GM19397 (cell line): ENCODE data around the gene BAG2.

Experiments
- ATAC-seq: cut with Tn5 transposase; IDR thresholded peaks from one replicate; pipeline ENCODE4 v1.9.1; 2021; ENCODE audit warnings: mild to moderate bottlenecking, moderate library complexity; ENCODE audit not compliant: unreplicated experiment

BAG2 gene

DNA sequence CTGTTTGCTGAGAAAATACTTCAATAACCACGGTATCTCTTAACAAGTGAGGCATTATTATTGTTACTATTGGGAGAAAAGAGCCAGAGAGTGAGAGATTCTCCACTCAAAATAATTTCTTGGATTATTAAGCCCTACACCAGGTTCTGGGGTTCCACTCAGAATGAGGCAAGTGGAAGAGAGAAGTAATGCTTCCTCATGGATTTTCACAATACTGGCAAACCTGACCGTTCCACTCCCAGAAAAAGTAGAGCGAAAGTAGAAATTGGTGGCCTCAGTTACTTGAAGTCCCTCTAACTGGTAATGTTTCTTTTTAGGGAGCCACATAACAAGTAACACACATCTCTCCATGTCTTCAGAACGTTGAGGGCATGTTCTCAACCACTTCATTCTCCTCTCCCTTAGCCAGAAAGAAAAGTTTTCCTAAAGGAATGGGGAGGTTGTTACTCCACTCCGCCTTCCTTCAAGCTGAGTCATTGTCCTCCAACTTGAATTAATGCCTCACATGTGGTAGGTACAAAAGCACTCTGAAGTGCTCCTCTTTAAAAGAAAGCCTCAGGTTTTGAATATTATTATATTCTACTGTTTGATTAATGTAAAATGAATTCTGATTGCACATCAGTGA lies 1.9 kb downstream of the BAG2 start:
- no peak for ATAC-seq

DNA sequence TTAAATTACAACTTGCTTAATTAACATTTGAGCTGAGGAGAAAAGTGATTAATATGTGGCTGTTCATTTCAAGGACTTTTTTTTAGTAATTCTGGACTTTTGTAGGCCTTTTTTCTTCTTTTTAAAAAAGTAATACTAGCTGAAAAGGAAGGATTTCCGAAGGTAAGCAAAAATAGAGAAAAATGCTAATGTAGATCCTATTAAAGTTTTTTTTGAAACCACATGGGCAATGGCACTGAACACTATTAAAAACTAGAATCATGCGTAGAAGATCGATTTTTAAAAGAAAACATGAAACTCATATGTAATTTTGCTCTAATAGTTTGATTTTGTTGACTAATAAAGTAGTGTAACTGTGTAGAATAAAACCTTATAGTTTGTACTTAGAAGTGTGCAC lies 2.4 kb downstream of the BAG2 start:
- no peak for ATAC-seq

DNA sequence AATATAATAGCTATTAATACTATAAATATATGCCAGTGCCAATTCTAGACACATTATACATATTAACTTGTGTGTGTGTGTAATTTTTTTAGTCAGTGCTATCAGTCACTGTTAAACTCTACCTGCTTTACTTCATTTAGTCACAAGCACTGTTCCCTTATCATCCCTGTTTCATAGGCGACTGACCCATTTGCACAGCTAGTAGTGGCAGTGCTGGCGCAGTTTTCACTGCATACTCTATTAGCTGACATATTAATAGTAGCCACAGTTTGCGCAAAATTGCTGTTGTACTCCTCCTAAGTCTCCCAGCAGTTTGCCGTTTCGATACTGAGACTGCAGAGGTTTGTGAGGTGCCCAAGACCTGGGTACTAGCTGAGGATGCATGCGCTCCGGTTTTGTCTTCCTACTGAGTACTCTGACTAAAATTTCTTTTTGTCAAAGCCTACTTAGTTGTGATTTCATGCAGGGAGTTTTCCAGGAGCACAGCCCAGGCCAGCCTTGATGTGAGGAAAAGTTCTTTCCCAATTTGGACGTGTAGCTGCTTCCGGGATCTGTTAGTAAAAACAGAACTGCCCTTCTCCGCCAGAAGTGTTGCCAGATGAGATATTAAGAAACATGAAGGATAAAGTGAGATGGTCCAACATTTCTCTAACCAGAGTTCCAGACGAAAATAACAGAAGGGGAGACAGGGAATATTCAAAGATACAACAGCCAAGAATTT lies 5.6 kb downstream of the BAG2 start:
- ATAC-seq: no peak

DNA sequence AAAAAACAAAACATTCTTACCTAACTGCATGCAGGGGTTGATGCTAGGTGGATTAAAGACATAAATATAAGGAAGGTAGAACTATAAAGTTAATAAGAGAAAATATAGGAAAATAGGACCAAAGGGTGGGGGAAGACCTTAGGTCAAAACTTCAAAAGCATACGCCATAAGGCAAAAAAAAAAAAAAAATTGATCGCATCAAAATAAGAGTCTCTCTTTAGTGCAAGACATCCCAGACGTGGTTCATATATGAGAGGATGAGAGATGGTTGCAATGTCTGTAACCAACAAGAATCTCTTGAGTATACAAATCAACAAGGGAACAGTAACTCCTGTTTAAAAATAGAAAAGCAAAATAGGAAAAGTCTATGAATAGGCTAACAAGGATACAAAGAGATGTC lies 8.5 kb downstream of the BAG2 start:
- ATAC-seq: no peak

DNA sequence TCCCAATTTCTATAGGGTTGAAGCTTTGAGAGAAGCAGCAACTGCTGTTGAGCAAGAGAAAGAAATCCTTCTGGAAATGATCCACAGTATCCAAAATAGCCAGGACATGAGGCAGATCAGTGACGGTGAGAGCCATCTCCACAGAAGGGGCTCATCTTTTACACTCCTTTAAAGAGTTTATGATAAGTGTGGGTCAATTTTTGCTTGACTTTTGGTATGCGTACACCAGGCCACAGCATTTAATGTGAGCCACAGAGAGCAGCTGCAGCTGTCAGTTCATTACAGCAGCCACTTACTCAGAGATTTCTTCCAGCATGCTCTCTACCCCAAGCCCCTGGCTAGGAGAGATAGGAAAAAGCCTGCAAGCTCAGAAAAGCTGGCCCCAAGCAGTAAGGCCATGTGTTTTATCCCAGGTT lies 9.9 kb downstream of the BAG2 start:
- no peak for ATAC-seq

DNA sequence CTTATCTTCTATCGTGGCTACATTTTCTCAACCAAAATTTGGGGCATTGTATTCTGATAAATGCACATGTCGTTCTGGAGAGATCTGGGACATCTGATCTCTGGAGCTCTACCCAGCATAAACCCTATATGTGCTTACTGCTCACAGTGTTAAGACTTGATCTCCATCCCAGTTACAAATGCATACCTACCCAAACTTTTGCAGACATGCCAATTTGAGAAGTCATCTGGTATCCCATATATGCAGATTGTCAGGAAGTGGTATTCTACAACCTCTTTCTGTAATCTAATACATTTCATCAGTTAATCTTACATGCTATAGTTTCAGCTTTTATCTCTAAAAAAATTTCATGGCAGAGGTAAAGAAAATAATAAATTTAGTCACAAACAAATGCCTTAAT lies 11.2 kb downstream of the BAG2 start:
- no peak for ATAC-seq

DNA sequence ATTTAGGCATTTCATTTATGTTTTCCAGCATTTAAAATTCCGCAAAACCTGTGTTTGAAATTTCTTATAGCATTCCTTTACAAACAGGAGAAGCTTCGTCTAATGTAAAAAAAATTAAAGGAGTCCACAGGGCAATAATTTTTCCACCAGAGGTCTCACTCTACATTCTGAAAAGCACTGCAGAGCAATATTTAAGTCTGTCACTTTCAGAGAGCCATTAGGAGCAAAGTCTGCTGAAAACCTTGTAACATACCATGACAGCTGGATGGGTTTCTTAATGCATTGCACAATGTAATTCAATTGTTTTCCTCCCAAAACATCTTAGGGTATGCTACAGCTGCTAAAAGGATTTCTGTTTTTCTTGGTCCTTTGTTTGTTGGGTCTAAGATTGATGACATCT lies 18.0 kb downstream of the BAG2 start:
- ATAC-seq: no peak

DNA sequence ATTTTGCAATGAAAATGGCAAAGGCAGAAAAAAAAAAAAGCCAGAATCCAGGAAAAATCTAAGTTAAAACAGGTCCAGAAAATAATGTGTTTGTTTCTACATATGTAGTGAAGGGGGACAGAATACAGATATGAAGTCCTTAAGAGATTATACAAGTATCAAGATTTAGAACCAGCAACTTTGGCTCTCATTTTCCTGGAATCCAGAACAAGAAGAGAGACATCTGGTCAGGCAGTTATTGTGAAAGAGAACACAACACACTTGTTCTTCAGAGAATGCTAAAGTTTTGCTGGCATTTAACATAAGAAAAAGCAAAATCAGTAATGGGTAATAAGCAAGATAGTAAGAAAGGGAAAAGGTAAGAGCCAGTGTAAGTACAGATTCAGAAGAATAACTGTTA lies 21.1 kb downstream of the BAG2 start:
- no peak for ATAC-seq

DNA sequence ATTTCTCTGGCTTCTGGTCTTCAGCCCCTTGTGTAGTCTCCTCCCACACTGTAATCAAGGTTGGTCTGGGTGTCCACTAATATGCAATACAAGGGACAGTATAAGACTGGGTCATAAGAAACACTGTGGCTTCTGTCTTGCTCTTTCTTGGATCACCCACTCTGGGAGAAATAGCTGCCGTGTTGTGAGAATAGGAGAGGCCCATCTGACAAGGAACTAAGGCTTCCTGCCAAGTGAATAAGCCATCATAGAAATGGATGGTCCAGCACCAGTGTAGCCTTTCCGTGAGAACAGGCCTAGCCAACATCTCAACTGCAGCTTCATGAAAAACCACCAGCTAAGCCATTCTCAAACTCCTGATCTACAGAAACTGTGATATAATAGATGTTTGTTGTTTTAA lies 23.3 kb downstream of the BAG2 start:
- no peak for ATAC-seq

DNA sequence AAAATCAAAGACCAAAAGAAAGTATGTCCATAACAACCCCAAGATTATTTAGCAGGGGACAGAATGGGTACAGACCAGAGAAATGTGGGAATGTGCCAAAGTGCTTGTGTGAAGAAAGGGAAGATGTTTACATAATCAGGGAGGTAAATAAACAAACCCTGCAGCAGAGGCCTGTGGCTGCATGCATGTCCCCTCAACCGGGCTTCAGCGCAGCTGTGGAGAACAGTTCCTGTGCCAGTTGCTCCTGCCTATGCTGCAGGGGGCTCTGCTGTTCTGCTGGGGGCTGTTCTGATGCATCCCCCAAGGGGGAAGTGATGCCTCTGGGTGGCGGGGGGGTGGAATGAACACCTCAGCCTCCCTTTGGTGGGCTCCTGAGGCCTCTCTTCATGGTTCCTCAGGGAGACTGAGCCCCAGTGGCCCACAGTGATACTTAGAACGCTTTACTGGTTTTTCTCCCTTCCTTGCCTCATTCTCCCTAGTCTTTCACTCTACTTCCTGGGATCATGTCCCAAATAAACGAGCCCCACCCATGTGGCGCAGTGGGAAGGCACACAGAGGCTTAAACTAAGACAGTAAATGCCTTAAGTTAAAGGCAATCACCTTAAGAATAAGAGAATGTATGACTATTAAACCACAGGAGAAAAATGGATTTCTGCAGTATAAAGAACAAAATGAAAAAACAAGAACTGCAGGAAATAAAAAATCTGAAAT lies 27.0 kb downstream of the BAG2 start:
- ATAC-seq: no peak

DNA sequence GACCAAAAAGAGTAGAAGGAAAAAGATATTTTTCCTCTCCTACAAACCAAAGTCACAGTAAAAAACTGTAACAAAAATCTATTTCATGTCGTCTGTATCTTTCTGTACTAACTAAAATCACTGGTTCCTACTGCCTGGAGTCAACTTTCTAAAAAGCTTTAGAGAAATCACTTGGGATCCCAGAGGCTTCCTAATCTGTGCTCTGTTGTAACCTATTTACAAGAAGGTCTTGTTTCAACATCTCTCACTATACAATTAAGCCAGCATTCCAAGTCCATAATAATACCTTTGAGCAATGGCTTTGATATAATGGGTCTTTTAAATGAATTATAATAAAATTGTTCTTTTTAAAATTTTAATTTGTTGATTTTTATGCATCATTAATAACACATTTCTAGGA lies 29.6 kb downstream of the BAG2 start:
- ATAC-seq: no peak

DNA sequence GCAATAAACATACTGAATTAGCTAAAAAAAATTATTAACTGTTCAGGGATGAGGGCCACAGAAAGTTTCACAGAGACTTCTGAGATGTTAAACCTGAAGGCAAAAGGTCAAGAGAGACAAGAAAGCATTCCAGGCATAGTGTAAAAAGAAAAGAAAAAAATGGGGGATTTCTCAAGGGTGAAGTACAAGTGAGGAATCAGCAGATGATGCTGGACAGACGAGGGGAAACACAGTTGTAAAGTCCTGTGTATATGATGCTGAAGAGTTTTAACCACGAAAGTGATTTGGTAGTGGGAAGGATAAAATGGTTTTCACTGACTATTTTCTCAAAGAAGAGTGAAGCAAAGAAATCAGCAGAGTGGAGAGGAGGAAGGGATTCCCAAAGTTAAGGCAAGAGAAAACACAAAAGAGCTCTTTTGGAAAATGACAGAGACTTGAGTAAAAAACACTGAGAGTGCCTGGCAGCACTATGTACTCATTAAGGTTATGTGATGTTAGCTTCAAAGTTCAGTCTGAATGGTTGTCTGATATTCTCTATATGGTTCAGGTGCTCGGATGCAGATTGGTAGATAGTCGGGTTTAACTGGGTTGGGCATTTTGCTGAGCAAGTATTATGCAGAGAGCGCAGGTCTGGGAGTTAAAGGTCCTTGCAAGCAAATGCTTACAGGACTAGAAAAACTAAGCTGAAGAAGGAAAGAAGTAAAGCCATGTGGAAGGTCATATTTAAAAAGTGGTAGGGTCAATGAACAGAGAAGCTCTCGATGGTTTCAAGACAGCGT lies 33.6 kb downstream of the BAG2 start:
- ATAC-seq: no peak

DNA sequence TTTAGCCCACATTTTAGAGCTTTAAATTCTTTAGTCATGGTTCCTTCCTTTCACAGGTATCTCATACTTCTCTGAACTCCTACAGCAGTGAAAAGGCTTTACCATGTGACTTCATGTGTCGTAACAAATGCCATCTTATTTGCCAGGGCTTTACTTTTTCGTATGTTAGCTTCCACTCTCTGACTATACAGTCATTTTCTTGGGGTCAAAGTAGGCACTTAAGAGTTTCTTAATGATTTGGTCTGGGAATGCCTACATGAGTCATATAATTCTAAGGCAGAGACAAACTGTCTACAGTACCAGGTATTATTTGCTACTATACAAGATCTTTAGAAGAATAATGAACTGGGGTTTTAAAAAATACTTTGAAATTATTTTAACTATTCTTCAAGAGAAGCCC lies 35.0 kb downstream of the BAG2 start:
- no peak for ATAC-seq

DNA sequence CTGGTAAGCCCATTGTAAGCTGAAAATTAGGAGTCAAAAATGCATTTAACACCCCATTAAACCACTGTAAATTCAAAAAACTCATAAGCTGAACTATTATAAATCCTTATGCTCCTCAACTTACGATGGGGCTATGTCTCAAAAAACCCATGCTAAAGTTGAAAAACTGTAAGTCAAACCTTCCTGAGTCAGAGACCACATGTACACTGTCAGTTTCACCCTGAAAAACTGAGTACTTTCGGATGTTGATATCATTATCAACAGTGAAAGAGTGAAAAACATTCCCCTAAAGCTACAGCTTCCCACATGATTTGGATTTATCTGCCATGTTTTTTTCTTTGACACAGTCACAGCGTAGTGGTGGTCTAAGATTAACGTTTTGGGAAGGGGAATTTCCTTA lies 35.7 kb downstream of the BAG2 start:
- ATAC-seq: no peak

DNA sequence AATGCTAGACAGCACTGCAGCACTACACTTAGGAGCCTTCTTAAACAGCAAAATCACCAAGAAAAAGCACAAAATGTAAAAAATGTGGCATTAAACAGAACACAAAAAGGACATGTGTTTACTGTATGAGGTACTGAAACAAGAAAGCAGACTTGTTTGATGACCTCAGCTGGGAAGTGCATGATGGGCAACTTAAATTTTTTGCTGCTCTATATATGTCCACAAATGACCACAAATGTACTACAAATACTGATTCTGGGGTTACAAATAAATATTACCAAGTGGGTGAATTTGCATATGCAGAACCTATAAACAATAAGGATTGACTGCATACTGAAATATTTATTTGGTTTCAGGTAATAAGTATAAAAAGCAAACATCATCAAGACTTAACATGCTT lies 36.9 kb downstream of the BAG2 start:
- no peak for ATAC-seq

DNA sequence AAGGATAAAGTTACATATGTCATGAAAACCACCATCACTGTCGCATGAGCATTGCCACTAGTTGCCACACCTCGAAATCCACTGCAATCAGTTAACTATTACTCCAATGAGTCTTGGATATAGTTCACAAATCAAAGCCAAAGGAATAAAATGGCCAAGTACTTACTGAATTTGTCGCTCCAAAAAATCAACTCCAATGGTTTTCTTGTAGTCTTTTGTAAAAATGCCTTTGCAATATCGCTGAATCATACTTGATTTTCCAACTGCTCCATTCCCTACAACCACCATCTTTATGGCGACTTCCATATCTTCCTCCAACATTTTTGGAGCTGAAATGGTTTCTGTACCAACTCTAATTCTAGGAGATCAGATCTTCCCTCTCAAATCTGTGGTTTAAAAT lies 37.9 kb downstream of the BAG2 start:
- no peak for ATAC-seq

DNA sequence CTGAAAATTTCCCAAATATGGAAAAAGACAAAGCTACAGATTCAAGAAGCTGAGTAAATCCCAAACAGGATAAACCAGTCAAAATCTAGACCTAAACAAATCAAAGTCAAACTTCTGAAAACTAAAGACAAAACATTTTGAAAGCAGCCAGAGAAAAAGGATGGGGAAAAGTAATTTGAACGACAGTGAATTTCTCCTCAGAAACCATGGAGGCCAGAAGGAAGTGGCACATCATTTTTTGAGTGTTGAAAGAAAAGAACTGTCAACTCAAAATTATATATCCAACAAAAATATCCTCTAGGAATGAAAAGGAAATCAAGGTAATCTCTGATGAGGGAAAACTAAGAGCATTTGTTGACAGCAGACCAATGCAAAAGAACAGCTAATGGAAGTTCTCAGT lies 43.1 kb downstream of the BAG2 start:
- no peak for ATAC-seq

DNA sequence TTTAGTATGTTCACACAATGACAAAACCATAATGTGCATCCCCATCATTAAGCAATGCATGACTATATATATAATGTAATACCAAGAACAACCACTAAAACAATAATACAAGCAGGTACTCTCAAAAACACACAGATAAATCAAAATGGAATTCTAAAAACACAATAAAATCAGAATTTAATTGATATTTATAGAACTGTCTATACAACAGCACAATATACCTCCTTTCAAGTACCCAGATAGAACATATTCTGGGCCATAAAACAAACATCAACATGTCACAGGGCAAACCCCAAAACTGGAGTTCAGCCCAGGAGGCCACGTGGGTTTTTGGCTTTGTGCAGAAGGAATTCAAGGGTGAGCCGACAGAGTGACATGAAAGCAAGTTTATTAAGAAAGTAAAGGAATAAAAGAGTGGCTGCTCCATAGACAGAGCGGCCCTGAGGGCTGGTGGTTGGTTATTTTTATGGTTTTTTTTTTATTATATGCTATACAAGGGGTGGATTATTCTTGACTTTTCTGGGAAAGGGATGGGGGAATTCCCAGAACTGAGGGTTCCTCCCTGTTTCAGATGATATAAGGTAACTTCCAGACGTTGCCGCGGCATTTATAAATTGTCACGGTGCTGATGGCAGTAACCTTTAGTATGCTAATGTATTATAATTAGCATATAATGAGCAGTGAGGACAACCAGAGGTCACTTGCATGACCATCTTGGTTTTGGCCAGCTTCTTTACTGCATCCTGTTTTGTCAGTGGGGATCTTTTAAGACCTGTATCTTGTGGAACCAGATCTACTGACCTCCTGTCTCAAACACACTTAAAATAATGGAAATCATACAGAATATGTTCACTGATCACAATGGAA lies 44.3 kb downstream of the BAG2 start:
- no peak for ATAC-seq

DNA sequence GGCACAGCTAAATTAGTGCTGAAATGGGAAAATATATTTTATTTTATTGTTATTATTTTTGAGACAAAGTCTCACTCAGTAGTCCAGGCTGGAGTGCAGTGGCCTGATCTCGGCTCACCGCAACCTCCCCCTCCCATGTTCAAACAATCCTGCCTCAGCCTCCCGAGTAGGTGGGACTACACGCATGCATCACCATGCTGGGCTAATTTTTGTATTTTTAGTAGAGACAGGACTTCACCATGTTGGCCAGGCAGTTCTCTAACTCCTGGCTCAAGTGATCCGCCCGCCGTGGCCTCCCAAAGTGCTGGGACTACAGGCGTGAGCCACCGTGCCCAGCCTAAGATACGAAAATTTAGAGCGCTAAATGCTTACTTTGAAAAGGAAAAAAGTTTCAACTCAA lies 45.1 kb downstream of the BAG2 start:
- no peak for ATAC-seq

DNA sequence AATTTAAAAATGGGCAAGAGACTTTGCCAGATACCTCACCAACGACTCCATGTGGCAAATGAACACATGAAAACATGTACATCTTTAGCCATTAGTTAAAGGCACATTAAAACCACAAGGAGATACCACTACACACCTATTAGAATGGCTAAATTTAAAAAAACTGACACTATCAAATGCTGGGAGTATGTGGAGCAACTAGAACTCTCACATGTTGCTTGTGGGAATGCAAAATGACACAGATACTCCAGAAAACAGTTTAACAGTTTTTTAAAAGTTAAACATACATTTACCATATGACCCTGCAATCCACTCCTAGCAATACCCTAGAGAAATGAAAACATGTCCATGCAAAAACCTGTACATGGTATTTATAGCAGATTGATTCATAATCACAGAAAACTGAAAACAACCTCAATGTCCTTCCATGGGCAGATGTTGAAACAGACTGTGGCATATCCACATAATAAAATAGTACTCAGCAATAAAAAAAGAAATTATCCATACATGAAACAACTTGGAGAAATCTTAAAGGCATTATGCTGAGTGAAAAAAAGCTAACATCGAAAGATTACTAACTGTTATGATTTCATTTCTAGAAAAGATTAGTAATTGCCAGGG lies 48.1 kb downstream of the BAG2 start:
- ATAC-seq: no peak
